Activated CD4-positive, CD25-positive, alpha-beta regulatory T cell treated with anti-CD3 and anti-CD28 coated beads, Interleukin-2, amount 50 U/mL, for 72 hours (primary cell): ENCODE results near the gene FBLN2.

Experiments
- DNase-seq: peaks from one replicate; pipeline ENCODE4 v3.0.0; 2021

Gene FBLN2

DNA sequence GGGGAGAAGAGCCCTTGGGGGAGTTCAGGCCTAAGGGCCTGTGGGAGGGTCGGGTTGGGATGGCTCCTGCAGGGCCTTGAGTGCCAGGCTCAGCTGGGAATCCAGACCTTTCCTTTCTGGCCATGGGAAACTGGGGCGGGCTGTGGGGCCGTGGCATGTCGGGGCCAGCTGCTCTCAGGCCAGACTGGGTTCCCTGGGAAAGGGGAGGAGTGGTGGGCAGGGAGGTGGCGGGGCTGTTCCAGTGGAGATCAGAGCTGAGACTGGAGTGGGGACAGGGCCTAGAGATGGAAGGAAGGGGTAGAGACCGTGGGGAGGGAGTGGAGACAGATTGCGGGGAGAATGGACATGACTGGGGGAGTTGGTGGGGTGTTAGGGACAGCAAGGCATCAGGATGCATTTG is 20.3 kb downstream of the FBLN2 start:
- DNase-seq, result no peak

DNA sequence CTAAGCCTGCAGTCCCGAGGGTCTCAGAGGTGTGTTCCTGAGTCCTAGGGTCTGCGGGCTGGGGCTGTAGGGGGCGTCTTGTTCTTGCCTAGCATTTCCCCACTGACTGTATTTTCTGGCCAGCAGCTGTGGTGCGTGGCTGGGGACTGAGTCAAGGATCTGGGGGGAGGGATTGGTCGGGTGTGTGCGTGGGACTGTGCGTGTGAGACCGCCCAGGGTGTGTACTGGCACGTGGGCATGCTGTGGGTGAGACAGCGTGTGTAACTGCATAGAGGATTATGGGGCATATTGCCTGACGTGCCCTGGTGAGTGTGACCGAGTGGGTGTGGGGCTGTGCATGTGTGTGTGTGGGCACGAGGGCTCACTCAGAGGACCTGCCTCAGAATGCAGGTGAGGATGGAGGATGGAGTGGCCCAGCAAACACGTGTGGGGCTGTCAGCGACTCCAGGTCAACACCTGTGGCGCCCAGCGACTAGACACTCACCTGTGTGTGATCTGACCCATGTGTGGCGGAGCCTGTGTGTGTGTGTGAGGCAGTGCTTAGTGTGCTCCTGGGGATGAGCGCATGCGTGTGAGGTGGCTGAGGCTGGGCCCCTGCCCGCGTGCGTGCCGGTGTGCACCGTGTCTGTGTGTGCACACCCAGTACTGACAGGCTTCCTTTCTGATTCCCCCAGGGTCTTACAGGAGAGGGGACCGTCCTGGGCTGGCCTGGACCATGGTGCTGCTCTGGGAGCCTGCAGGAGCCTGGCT is 20.9 kb downstream of the FBLN2 start:
- DNase-seq, result no peak

DNA sequence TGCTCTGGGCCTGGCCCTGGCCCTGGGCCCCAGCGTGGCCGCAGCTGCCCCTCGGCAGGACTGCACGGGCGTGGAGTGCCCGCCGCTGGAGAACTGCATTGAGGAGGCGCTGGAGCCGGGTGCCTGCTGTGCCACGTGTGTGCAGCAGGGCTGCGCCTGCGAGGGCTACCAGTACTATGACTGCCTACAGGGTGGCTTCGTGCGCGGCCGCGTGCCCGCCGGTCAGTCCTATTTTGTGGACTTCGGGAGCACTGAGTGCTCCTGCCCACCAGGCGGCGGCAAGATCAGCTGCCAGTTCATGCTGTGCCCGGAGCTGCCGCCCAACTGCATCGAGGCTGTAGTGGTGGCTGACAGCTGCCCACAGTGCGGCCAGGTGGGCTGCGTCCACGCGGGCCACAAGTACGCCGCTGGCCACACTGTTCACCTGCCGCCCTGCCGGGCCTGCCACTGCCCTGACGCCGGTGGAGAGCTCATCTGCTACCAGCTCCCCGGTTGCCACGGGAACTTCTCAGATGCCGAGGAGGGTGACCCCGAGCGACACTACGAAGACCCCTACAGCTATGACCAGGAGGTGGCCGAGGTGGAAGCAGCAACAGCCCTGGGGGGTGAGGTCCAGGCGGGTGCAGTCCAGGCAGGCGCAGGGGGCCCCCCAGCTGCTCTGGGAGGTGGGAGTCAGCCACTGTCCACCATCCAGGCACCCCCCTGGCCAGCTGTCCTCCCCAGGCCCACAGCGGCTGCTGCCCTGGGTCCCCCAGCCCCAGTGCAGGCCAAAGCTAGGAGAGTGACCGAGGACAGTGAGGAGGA is 21.7 kb downstream of the FBLN2 start:
- DNase-seq, result no peak

DNA sequence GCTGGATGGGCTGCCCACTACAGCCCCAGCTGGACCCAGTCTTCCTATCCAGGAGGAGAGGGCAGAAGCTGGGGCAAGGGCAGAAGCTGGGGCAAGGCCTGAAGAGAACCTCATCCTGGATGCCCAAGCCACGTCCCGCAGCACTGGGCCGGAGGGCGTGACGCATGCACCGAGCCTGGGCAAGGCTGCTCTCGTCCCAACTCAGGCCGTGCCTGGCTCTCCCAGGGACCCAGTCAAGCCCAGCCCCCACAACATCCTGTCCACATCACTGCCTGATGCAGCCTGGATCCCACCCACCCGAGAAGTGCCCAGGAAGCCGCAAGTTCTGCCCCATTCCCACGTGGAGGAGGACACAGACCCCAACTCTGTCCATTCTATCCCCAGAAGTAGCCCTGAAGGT is 22.3 kb downstream of the FBLN2 start:
- no peak for DNase-seq

DNA sequence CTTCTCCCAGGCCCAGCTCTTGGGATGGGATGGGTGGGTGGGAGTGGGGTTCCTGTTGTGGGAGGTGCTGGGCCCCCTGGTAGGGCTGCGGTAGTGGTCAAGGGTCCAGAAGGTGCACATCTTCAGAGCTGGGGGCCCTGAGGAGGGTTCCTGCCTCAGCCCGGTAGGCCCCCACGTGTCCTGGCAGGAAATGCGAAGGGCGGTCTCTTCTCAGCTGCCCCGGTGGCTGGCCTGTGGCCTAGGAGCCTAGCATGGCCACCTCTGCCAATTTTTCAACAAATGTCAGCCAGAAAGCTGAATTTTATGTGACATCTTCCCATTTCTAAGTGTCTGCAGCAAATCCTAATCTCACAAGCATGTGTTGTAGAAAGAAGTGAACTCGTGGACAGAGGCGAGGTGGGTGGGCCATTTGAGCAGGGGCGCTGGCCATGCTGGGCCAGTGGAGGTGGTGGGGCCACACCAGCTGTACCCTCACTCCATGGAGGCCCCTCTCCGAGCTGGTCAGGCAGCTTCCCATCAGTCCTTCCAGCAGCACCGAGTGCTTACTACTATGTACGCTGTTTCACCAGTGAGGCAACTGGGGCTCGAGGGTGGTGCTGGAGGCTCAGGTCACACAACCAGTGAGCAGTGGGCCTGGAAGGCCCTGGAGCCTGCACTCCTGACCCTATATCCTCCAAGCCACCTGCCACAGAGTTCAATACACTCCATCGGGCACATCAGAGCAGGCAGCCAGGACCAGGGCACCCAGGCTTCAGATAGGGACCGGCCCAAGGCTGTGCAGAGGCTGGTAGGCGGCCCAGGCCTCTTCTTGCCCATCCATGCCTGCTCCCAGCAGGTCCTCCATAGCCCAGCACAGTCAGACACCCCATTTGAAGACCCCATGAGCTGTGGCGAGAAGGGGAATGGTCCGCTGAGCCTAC is 23.2 kb downstream of the FBLN2 start:
- DNase-seq, result no peak

DNA sequence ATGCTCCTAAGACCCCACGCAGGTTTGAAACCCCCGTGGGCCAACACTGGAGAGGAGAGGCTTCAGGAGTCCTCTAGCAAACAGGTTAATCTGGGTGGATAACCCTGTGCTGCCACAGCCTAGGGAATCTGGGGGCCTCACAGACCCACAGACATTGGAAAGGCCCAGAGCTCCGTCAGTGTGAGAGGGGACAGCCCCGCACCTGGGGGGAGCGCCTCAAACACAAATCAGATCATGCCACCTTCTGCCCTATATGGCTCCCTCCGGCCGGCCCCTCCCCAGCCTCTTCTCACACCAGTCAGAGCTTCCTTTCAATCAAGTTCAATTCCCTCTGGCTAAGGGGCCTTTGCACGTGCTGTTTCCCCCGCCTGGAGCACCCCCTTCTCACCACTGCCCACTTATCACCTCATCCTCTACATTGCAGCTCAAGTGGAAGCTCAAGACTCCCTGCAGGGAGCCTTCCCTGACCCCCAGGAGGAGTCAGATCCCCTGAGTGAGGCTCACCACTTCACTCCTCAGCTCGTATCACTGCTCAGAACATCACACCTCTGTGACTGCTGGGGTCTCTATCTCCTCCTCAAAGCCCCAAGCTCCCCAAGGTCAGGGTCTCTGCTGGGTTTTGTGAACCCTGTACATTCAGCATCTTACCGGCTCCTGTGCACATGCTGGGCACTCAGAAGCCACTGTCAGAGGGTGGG is 24.1 kb downstream of the FBLN2 start:
- DNase-seq, result no peak

DNA sequence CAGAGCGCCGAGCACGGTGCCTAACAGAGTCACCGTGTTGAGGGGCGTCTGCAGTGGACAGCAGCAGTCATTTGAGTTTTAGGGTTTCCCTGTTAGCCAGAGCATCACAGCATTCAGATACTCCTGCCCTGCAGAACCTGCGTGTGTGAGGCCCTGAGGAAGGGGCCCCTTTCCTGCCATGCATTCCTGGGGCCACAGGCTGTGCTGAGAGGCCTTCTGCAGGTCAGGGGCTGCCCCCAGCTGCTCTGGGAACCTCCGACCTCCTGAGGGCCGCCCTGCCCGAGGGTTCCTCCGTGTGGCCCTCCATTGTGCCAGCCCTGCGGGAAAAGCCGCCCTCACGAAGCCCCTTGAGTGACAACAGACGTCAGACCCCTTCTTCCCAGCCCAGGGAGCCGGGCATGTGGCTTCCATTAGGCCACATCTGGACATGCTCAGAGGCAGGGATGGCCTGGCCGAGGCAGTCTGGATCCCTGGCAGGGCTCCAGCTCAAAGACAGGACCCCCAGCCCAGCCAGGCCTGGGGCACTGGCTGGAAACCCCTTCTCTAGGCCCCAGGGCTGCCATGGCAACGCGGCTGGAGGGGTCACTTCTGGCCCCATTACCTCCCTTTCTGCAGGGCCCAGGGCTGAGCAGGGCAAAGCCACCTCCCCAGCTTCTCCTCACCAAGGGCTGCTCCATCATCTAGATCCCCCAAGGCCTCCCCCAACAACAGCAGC is 25.3 kb downstream of the FBLN2 start:
- DNase-seq, result no peak

DNA sequence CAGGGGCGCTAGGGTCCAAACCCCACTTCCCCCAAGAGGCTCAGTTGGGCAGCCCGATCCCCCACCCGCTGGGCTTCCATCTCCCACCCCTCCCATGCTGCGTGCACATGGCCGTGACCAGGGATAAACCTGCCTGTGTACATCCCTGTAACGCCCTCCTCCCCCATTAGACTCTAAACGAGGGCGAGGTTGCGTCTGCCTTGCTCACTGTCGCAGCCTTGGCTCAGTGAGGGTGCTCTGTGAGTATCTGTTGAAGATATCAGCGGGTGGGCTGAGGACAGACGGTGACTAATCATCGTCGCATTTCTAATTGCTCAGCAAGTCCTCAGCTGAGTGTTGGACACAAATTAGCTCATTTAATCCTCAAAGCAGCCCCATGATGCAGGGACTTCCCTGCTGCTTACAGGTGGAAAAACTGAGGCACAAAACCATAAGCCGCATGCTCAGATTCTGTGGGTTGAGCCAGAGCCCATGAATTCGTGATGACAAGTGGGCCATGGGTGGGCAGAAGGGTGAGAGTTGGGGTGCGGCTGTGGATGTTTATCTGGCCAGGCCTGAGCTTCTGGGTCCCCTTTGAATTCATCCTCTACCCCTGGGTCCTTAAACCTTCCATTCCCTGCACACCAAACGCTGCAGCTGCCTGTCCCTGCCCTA is 26.0 kb downstream of the FBLN2 start:
- no peak for DNase-seq

DNA sequence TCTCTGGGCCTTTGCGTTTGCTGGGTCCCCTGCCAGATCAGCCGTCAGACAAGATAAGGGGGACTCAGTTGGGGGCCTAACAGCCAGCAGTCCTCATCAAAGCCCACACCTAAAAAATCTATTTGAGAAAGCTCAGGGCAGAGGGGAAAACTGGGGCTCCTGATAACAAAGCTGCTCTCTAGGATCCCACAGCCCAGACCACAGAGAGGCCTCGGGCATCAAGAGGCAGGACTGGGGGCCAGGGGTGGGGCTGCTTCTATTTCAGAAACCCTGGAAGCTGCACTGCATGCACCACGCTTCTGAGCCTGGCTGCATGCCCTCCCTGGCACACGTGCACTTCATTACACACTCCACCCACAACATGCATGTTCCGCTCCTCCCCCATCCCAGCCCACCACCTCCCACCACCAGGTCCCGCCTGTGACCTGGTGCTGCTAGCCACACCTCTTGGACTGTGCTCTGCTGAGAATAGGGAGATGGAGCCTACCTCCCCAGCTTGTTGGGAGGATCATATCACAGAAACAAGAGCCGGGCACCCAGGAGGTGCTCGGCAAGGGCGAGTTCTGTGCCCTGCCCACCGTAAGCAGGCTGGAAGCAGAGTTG is 26.6 kb downstream of the FBLN2 start:
- DNase-seq, result no peak

DNA sequence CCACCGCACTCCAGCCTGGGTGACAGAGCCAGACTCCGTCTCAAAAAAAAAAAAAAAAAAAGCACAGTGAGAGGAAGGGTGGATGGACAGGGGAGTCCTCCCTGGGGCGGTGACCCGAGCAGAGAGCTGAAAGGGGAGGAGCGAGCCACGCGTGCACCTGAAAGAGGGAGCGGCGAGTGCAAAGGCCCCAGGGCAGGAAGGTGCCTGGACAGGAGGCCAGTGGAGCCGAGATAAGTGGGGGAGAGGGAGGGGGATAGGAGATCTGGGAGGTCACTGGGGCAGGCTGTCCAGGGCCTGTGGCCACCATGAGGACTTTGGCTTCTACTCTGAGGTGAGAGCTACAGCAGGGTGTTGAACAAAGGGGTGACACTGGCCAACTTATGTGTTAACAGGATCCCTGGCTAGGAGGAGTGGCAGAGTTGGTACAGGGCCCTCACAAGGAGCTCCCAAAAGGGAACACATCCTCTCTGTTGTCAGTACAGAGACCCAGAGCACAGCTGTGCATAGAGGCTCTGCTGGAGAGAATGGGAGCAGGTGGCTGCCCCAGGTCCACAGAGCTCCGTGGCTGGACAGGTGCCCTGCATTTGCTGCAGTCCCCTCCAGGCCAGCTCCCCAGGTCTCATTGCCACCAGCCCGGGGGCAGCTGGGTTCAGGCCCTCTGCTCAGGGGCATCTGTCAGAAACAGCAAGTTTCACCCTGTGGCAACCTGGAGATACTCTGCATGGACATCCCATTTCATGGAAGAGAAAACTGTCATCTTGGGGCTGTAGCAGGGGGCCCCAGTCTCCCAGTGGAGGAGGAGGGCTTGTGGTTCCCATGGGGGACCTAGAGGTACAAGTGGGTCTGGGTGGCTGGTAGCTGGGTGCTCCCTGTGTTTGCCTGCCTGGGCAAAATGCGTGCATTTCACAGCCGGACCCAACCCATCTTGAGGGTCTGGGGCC is 28.5 kb downstream of the FBLN2 start:
- DNase-seq, result no peak

DNA sequence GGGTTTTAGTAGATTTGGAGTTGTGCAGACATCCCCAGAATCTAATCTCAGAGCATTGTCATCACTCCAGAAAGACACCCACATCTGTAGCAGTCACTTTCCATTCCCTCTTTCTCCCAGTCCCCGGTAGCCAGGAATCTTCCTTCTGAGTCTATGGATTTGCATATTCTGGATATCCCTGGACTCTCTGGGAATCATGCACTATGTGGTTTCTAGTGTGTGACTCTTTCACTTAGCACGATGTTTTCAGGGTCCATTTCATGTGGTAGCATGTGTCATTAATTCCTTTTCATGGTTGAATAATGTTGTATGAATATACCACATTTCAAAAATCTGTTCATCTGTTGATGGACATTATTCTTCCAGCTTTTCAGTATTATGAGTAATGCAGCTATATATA is 29.3 kb downstream of the FBLN2 start:
- DNase-seq, result no peak

DNA sequence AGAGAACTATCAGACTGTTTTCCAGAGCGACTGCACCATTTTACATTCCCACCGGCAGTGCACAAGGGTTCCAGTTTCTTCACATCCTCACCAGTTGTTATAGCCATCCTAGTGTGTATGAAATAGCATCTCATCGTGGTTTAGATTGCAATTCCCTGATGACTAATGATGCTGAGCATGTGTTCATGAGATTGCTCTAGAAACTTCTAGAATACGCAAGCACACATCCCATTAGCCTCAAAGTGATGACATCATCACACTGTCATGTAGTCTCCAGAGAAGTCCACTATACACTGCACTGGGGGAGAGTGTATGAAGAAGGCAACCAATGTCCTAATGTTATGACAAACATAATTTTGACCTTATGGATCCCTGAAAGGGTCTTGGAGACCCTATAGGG is 30.1 kb downstream of the FBLN2 start:
- DNase-seq, result no peak

DNA sequence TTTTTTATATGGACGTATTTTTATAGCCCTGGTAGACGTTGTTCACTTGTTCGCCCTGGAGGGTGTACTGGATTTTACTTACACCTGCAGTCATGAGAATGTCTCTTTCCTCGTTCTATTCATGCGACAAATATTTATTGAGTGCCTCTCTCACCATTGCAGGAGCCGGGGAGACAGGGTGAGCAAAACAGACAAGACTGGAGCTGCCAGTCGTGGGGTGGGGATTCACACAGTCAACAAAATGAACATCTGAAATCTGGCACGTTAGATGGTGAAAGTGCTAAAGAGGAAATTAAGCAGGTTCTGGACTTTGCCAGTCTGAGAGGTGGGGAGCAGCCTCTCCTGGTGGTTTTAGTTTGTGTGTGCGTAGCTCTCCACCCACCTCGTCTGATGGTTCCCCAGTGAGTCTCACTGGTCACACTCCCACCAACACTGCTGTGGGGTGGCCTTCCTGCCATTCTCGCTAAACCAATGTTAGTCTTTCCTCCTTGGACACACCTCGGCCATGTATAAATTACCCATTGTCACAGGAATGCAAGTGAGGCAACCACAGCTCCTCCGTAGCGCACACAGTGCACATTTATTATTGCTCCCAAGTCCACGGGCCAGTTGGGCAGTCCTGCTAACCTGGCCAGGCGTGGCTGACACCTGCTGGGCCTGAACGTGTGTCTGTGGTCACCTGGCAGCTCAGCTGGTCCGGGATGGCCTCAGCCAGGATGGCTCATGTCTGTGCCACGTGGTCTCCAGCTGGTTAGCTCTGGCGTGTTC is 31.5 kb downstream of the FBLN2 start:
- DNase-seq, result no peak

DNA sequence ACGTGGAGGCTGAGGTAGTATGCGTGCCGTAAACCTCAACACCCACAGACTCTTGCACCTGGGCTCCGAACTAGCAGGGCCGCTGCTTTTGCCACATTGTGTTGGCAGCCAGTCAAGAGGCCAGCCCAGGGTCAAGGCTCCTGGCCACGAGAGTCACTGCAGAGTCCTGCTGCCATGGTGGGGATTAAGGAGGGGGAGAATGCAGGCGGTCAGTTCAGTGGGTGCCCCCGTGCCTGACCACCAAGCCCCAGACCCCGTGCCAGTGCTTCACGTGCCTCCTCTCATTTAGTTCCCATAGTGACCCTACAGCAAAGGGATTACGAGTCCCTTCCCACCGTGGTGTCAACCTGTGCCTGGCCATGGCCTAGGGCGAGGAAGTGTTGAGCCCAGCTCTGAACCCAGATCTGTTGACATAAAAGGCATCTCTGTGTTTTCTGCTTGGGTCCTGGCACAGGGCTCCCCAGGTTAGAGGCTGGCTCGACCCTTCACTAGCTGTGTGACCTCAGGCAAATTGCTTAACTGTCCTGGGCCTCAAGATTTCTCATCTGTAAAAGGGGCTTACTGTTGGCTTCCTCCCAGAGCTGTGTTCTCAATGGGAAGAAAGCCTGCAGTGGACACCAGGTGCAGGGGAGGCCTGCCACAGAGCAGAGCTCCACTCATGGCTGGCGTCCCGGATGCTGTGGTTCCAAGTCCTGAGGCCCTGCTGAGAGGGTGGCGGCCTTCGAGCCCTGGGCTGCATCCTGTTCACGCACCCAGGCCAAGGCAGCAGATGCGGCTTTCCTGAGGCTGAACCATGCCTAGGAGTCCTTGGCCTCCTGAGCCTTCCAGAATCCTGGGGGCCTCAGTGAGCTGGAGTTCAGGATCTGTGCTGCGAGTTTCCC is 32.8 kb downstream of the FBLN2 start:
- DNase-seq, result no peak

DNA sequence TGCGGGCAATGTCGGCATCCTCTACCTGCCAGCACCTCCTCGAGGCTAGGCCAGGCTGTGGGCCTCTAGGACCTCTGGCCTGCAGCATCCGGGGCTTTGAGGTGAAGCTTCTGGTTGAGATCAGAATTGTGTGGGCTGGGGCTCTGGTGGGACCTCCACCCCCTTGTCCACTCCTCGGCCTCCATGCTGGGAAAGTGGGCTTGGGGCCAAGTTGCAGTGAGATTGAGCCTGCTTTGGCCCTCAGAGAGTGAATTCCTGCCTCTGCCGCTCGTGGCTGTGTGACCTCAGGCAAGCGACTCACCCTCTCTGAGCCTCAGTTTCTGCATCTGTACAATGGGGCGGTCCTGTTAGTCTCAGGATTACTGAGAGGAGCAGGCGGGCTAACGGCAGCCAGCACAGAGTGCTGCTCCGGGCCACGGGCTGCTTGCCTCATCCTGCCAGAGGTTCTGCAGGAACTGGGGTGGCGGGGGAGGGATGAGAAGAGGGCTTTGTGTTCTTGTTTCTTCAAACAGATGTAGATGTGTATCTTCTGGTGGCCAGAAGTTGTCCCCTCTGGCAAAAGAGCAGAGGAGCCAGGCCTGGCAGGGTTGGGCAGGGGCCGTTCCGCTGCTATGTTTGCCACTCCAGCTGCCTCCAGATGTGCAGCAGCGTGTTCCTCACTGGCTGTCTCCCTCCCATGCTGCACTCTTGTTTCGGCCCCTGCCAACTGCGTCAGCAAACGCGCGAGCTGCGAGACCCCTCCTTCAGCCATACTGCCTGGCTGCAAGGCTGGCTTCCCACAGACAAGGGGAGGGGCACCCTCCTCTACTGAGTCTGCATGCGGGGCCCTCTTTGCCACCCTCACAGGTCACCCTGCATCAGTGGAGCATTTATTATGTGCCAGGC is 33.7 kb downstream of the FBLN2 start:
- no peak for DNase-seq

DNA sequence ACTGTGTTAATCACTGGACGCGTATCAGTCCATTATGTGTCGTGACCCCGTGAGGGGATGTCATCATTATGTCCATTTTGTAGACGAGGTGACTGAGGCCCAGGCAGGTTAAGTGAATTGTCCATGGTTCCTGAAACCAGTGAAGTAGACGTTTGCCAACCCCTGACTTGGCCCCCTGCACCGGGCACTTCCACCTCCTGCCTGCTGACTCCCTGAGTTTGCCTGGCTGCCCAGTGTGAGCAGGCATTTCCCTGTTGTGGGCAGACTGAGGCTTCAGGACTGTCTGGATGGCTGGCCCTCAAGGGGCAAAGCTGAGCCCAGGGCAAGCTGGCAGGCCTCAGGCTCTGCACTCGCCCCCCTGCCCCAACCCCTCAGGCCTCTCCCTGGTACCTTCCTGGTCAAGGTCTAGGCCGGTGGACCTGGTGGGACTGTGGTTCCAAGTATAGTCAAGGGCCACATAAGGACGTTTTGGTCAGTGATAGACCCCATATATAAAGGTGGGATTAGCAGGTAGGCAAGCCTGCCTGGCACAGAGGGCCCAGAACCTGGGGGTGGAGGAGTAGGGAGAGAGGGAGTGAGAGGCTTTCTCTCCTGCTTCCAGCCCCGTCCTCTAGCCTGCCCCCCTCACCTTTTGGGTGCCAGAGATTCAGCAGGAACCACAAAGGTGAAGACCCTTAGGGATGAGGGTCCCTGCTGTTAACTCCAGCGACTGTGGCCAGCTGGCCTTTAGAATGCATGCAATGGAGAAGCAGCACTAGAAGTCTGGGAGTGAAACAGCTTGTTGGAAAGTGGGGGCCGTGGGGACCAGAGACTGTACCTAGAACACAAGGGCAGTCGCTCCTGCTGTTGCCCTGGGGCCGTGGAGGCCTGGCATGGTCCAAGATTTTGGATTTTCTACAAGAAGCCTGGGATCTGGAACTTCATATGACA is 34.6 kb downstream of the FBLN2 start:
- DNase-seq, result no peak
